A549 treated with CpdA at 1 μM for 4 hours (cell line): ENCODE results near the gene GLRX2. TPM values are rescaled to one million over a fixed set of nuclear protein-coding genes. Genes with fewer than 3 reads are reported as not detected.

ENCODE experiments used
- total RNA-seq: library from RNA; stranded (reverse); fragments of 200-300 nt; extraction: Qiagen RNA extraction; gene quantifications from 5 replicates; pipeline ENCODE4 v1.2.3, GENCODE V29; 2022; ENCODE audit warnings: low read depth

Gene GLRX2, protein sequence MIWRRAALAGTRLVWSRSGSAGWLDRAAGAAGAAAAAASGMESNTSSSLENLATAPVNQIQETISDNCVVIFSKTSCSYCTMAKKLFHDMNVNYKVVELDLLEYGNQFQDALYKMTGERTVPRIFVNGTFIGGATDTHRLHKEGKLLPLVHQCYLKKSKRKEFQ
- 39.9 to 57.9 TPM (median 50.3 TPM) in 5 replicates for total RNA-seq

DNA sequence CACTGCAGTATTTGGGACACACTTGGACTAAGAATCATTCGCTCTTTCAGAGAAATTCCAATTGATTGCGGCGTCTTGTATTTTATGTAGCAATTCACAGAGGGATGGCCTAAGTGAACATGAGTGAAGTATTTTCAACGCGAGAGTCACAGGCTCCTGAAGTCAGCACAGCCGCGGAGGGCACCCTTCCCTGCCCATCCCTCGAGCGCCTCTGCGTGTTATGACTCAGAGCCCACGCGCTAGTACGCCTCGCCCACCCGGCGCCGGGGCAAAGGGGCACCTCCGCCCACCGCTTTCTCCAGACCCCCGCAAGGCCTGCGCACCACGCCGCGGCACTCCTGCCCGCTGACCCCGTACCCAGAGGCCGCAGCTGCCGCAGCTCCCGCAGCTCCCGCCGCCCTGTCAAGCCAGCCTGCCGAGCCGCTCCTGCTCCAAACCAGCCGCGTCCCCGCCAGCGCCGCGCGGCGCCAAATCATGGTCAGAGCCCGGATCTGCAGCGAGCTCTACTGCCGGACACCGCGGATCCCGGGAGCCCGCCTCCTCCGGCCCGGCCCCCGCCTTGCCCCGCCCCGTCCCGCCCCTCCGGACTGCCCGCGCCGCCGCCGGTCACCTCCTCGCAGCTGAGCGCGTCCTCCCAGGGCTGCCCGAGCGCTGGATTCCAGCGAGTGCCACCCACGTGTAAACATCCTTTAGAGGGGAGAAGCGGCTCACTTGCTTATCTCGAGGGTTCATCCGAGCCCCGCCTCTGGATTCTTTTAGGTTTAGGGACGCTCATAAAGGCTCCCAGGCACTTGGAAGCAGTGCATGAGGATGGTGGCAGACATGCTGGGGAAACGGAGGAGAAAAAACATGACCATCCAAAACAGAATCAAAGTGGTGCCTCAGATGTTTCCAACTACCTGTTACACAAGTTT lies at the start of gene GLRX2:
TSS of gene GLRX2 (minus strand) at position 508 of the 914 bp plus-strand sequence. CDS start at position 476, 32 bp downstream.

GRCh38 chr1:193121616-193122593 lies 16.7 kb upstream of the GLRX2 start, which contains the start of gene CDC73:
CDC73 (plus strand) TSS chr1:193122031; CDS start chr1:193122201, 170 bp downstream.

DNA sequence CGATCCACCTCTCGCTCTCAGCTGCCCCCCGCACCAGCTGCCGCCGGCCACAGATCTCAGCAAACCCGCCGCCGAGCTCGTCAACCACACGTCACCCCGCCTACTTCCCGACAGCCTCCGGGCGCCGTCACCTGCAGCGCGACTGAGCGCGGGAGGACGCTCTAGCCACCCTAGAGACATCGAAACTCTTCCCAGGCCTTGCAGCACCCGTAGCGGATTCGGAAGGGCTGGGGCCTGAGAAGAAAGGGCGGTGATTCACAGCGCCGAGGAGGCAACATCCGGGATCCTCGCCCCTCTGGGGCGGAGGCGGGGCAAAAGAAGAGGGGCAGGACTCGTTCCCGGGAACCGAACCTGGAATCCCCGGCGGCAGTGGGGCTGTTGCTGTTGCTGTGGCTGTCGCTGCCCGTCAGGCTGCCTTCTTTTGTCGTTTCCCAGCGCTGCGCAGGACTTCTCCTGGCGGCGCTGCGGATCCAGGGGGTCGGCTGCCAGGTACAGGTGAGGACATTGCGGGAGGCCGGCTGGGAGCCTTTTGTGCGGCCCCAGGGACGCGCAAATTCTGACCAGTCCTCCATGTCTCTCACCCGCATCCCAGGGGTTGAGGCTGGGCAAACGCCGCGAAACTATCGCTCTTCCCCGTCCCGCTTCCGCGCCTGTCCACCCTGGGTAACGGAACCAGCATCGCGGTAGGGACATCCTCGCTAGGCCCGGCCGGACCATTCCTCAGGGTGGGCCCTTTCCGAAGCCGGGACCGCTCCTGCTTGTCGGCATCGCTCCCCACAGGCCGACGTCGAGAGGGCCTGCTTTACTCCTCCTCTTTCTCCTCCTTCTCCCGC lies 45.7 kb downstream of the GLRX2 start, which contains the start of the genes RO60 and UCHL5:
TSS of gene RO60 (plus strand) at position 331 of the 833 bp plus-strand sequence. CDS start 9,443 bp downstream, outside the sequence.
TSS of gene UCHL5 (minus strand) at position 79 of the 833 bp plus-strand sequence. CDS start 100 bp downstream, outside the sequence.

Other genes with a start within 250 kb of the GLRX2 start
- gene UCHL5, start 46.1 kb downstream of the GLRX2 start, total RNA-seq = 34.4 to 48.5 TPM (median 42.0 TPM) in 5 replicates
- gene RO60, start 45.8 kb downstream of the GLRX2 start, total RNA-seq = 21.9 to 39.4 TPM (median 26.3 TPM) in 5 replicates
- gene CDC73, start 16.6 kb upstream of the GLRX2 start, total RNA-seq = 28.9 to 37.4 TPM (median 33.7 TPM) in 5 replicates
- not detected in 5 replicates for gene B3GALT2, start 81.2 kb upstream of the GLRX2 start, total RNA-seq